ENCODE data around the gene SPDYE6.

Gene SPDYE6

GRCh38 chr7:102296514-102296913 is 59.7 kb downstream of the SPDYE6 start:
- intact Hi-C loops (cut with micrococcal nuclease): no loop called here
- Mint-ChIP-seq H3K27me3 (no peaks in the 10 kb centered on the region), H3K27ac (no peak overlapping the region), H3K4me3 (no peak overlapping the region), H3K9me3 (no peaks in the 10 kb centered on the region), H3K4me1 (ENCODE audit: low read depth) (peaks cover 65% of the 10 kb centered on the region), H3K36me3 (ENCODE audit: low read depth) (peaks cover 55% of the 10 kb centered on the region)

GRCh38 chr7:102296179-102296438 is 60.1 kb downstream of the SPDYE6 start:
- H3K27ac Mint-ChIP-seq: no peak overlapping the region
- H3K9me3 Mint-ChIP-seq: no peaks in the 10 kb centered on the region
- no peaks in the 10 kb centered on the region for H3K27me3 Mint-ChIP-seq
- peaks cover 69% of the 10 kb centered on the region for H3K4me1 Mint-ChIP-seq (ENCODE audit: low read depth)
- intact Hi-C loops (cut with micrococcal nuclease): no loop called here
- H3K36me3 Mint-ChIP-seq (ENCODE audit: low read depth): peaks cover 55% of the 10 kb centered on the region
- no peak overlapping the region for H3K4me3 Mint-ChIP-seq

All from dendritic cell treated with granulocyte-macrophage colony-stimulating factor and Interleukin-4, amounts not matched to agents 40 ng/mL and 50 ng/mL, for 4 days (primary cell).